GM23248 (cell line): ENCODE data around the gene GOLGA2. TPM values are rescaled to one million over a fixed set of nuclear protein-coding genes. Genes with fewer than 3 reads are reported as not detected.
A peak's percentile ranks its signal among the peaks of the same experiment; 100 is the strongest.

Experiments
- DNase-seq: peaks from one replicate; pipeline ENCODE4 v3.0.0-alpha.2; 2015
- H2AFZ ChIP-seq: fragments of 200-600 bp; sonication (generic); 2 replicates; pipeline ENCODE4 v1.6.1; 2016; ENCODE audit warnings: antibody characterized with exemption
- H3F3A ChIP-seq: fragments of 200-600 bp; sonication (generic); 2 replicates; pipeline ENCODE4 v1.6.1; 2016; ENCODE audit warnings: mild to moderate bottlenecking, antibody characterized with exemption, mixed run types; ENCODE audit not compliant: insufficient read depth
- H3K27ac ChIP-seq: fragments of 200-600 bp; sonication (generic); 2 replicates; pipeline ENCODE4 v1.5.1; 2016; ENCODE audit warnings: mild to moderate bottlenecking
- H3K27me3 ChIP-seq: fragments of 200-600 bp; sonication (generic); replicated peaks from 2 replicates; pipeline ENCODE4 v1.6.1; 2016; ENCODE audit warnings: mild to moderate bottlenecking; ENCODE audit not compliant: insufficient read depth
- H3K36me3 ChIP-seq: fragments of 200-600 bp; sonication (generic); 2 replicates; pipeline ENCODE4 v1.6.1; 2016; ENCODE audit warnings: low read depth, mild to moderate bottlenecking
- H3K4me1 ChIP-seq: fragments of 200-600 bp; sonication (generic); 2 replicates; pipeline ENCODE4 v1.6.1; 2016; ENCODE audit warnings: mild to moderate bottlenecking; ENCODE audit not compliant: insufficient read depth
- H3K4me2 ChIP-seq: fragments of 200-600 bp; sonication (generic); one replicate; pipeline ENCODE4 v1.6.1; 2016; ENCODE audit warnings: mild to moderate bottlenecking; ENCODE audit not compliant: unreplicated experiment
- H3K4me3 ChIP-seq: fragments of 200-600 bp; sonication (generic); 2 replicates; pipeline ENCODE4 v1.5.1; 2016; ENCODE audit warnings: mild to moderate bottlenecking
- H3K79me2 ChIP-seq: fragments of 200-600 bp; sonication (generic); 2 replicates; pipeline ENCODE4 v1.6.1; 2016; ENCODE audit warnings: mild to moderate bottlenecking; ENCODE audit not compliant: insufficient read depth
- H3K9ac ChIP-seq: fragments of 200-600 bp; sonication (generic); 2 replicates; pipeline ENCODE4 v1.6.1; 2016; ENCODE audit warnings: mild to moderate bottlenecking
- H3K9me2 ChIP-seq: fragments of 200-600 bp; sonication (generic); 2 replicates; pipeline ENCODE4 v1.6.1; 2016; ENCODE audit warnings: mixed run types, mild to moderate bottlenecking, moderate library complexity; ENCODE audit not compliant: insufficient read depth
- H3K9me3 ChIP-seq: fragments of 200-600 bp; sonication (generic); one replicate; pipeline ENCODE4 v1.6.1; 2017; ENCODE audit warnings: low read depth
- H4K20me1 ChIP-seq: fragments of 200-600 bp; sonication (generic); 2 replicates; pipeline ENCODE4 v1.6.0; 2016; ENCODE audit not compliant: insufficient read depth
- EZH2 ChIP-seq: fragments of 200-600 bp; sonication (generic); IDR thresholded peaks from 2 replicates; pipeline ENCODE4 v1.6.1; 2018; ENCODE audit warnings: antibody characterized with exemption, mild to moderate bottlenecking; ENCODE audit not compliant: insufficient read depth, poor library complexity, severe bottlenecking
- EZH2phosphoT487 ChIP-seq: fragments of 200-600 bp; sonication (generic); IDR thresholded peaks from 2 replicates; pipeline ENCODE4 v1.6.1; 2018; ENCODE audit warnings: antibody characterized with exemption, moderate library complexity, mild to moderate bottlenecking, low read depth; ENCODE audit not compliant: insufficient read depth
- WGBS, 2 experiments: methylation state at CpG; one replicate each; pipeline ENCODE4 v1.1.6; 2015 to 2017; ENCODE audit warnings: low lambda C conversion rate in 2 of 2, low coverage in 1 of 2; ENCODE audit errors: missing lambda C conversion rate in 2 of 2; 5-methylcytosine and 5-hydroxymethylcytosine counted together
- in situ Hi-C: fragments of 300-500 bp; cut with MboI; formaldehyde crosslinking; loops from 2 replicates; pipeline ENCODE4 v1.15.0; 2020
- polyA plus RNA-seq: library from polyadenylated mRNA; unstranded; fragments of >200 nt; fragmentation: Nextera tagmentation; extraction: Ambion mirVana; gene quantifications from 2 replicates; pipeline ENCODE4 v1.2.1, GENCODE V29; 2016
- total RNA-seq: library from RNA; depleted of rRNA; stranded (reverse); fragments of >200 nt; shearing (Covaris generic); gene quantifications from 2 replicates; pipeline ENCODE4 v1.2.3, GENCODE V29; 2014

GOLGA2 gene
- total and polyA plus RNA-seq, 2 experiments from 2014 or later, result 35.1 to 116 TPM

DNA sequence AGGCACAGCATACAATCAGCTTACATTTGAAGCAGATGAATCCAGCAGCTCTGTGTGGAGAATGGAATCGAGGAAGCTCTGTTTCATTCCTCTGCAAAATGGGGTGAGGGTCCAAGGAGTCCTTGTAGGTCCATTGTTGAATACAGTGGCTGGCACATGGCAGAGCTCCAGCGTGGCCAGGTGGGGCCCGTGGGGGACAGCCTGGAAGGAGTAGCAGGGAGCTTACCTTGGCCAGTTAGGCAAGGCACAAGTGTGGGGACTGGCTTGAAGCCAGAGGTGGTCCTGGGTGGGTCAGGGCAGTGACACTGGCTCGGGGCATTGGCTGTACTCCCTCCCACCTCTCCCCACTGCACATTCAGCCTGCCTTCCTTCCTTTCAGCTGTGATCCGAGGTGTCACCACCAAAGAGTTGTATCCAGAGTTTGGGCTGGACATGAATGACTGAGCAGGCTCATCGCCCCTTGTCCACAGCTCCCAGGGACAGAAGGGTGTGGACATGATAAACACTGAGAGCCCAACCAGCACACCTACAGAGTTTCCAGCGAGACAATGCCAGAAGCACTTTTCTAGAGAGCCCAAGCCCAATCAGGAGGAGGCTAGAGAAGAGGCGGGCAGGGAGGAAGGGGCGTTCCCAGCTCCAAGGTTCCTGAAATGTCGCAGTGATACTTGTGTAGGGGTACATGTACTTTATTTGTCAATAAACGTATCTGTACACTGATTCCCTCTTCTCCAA is 12.6 kb upstream of the GOLGA2 start:
- H3K4me1 ChIP-seq, result no peaks in the 10 kb centered on the region
- 80 to 83% methylated on average over 11 of the region's 11 CpGs for WGBS, 2 experiments
- no peak overlapping the region for H2AFZ ChIP-seq
- no peak overlapping the region for H3K9ac ChIP-seq
- H3K4me3 ChIP-seq, result no peak overlapping the region
- no peaks in the 10 kb centered on the region for H3F3A ChIP-seq
- H3K9me3 ChIP-seq, result no peaks in the 10 kb centered on the region
- in situ Hi-C loops, result no loop called here
- H3K9me2 ChIP-seq, result no peaks in the 10 kb centered on the region
- H3K27ac ChIP-seq, result no peak overlapping the region
- H3K36me3 ChIP-seq, result peaks cover 5% of the 10 kb centered on the region; the same call in 1 of the 2 replicates
- no peaks in the 10 kb centered on the region for H3K27me3 ChIP-seq
- no peaks in the 10 kb centered on the region for H4K20me1 ChIP-seq
- no peak overlapping the region for H3K4me2 ChIP-seq
- no peak for DNase-seq
- TF ChIP-seq EZH2phosphoT487, result no peak
- TF ChIP-seq EZH2, result no peak
- H3K79me2 ChIP-seq, result no peaks in the 10 kb centered on the region

DNA sequence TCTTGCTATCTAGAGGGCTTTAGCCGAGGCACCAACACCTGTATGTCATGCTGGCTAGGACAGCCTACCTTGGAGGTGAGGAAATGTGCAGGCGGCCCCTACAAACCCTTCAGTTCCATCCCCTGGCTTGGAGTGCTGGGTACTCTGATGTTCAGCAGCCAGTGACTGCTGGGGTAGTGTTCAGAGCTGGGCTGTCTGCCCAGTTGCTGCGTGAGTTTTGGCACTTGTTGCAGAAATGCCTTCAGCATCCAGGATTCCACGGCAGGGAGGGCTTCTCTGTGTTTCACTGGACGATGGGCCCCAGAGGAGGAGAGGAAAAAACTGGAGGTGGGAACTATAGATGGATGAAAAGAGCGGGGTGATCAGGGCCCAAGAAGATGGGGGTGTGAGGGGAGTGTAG is 10.6 kb upstream of the GOLGA2 start:
- Histone ChIP-seq H3K9ac (no peak overlapping the region), H3K9me2 (no peaks in the 10 kb centered on the region), H3K4me1 (peaks cover 9% of the 10 kb centered on the region), H2AFZ (no peak overlapping the region), H3K4me2 (no peak overlapping the region), H4K20me1 (no peaks in the 10 kb centered on the region), H3F3A (no peaks in the 10 kb centered on the region; the same call in 1 of the 2 replicates), H3K36me3 (peaks cover 5% of the 10 kb centered on the region; the same call in 1 of the 2 replicates), H3K9me3 (no peaks in the 10 kb centered on the region), H3K79me2 (no peaks in the 10 kb centered on the region), H3K4me3 (no peak overlapping the region), H3K27ac (no peak overlapping the region), H3K27me3 (no peaks in the 10 kb centered on the region)
- in situ Hi-C loops, result no loop called here
- WGBS, 2 experiments, result 69 to 71% methylated on average over 6 of the region's 6 CpGs
- TF ChIP-seq EZH2phosphoT487, result no peak
- no peak for TF ChIP-seq EZH2
- DNase-seq, result peak; percentile 35

DNA sequence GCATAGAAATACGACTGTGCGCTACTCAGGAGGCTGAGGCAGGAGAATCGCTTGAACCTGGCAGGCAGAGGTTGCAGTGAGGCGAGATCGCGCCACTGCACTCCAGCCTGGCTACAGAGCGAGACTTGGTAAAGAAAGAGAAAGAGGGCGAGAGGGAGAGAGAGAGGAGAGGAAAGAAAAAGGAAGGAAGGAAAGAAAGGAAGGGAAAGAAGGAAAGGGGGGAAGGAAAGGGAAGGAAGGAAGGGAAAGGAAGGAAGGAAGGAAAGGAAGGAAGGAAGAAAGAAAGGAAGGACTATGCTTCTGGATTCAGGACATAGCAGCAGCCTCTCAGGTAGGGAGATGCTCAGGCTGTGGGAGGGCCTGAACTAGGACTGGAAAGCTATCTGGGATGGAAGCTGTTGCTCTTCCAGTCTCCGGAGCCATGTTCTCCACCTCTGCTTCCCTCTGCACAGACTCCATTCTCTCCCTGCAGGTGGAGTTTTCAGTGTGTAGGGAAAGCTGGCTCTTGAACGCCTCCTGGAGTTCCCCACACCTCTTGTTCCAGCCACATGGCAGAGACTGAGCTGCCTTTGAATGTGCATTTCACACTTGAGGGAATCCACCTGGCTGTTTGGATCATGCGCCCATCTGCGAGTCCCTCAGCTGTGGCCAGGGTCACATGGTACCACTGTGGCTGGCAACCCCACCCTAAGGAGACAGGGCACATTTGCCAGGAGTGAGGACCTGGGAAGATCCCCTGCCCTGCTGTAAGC is 9.4 kb upstream of the GOLGA2 start:
- Histone ChIP-seq H3K79me2 (no peaks in the 10 kb centered on the region), H3K9me3 (no peaks in the 10 kb centered on the region), H3K36me3 (peaks cover 5% of the 10 kb centered on the region; the same call in 1 of the 2 replicates), H3K9me2 (no peaks in the 10 kb centered on the region), H3K4me1 (peaks cover 9% of the 10 kb centered on the region), H3K27ac (no peak overlapping the region), H3K9ac (no peak overlapping the region), H3K4me2 (no peak overlapping the region), H3K4me3 (no peak overlapping the region), H4K20me1 (no peaks in the 10 kb centered on the region), H2AFZ (no peak overlapping the region), H3K27me3 (no peaks in the 10 kb centered on the region), H3F3A (no peaks in the 10 kb centered on the region; the same call in 1 of the 2 replicates)
- TF ChIP-seq EZH2phosphoT487 (no peak), EZH2 (no peak)
- in situ Hi-C loops, result no loop called here
- 95 to 99% methylated on average over 12 of the region's 12 CpGs for WGBS, 2 experiments
- DNase-seq, result no peak

DNA sequence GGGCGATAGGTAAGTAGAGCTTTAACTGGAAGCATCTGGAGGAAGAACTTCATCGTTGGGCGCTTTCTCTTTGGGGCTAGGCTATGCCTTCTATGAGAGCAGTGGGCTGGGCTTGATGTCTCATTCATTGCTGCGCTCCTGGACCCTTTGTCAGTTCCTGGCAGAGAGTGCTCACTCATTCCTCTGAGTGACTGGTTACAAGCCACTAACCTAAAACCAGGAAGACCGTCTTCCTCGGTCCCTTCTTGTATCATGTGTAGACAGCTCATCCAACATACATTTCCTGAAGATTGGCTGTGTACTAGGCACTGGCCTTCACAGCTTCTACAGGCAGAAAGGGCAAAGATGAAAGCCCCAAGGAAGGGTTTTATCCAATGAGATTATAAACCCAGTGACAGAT is 6.7 kb upstream of the GOLGA2 start:
- Histone ChIP-seq H3K4me1 (peaks cover 10% of the 10 kb centered on the region), H3K9me2 (no peaks in the 10 kb centered on the region), H3K4me3 (no peak overlapping the region), H3K4me2 (no peak overlapping the region), H4K20me1 (no peaks in the 10 kb centered on the region), H3K27me3 (no peaks in the 10 kb centered on the region), H3F3A (no peaks in the 10 kb centered on the region; the same call in 1 of the 2 replicates), H3K9ac (peak overlapping the region; percentile 21; the same call in 1 of the 2 replicates), H2AFZ (no peak overlapping the region), H3K36me3 (no peaks in the 10 kb centered on the region), H3K27ac (peak overlapping the region; percentile 52), H3K9me3 (no peaks in the 10 kb centered on the region), H3K79me2 (peaks cover 18% of the 10 kb centered on the region)
- in situ Hi-C loops, result no loop called here
- no peak for TF ChIP-seq EZH2phosphoT487
- peak; percentile 85 for DNase-seq
- 62 to 67% methylated on average over 6 of the region's 6 CpGs for WGBS, 2 experiments
